Measurements from ENCODE around the gene SPECC1L.
A peak's percentile ranks its signal among the peaks of the same experiment; 100 is the strongest.

The SPECC1L gene

GRCh38 chr22:24386937-24387471, 116.4 kb downstream of the SPECC1L start:
- DNase-seq (ENCODE audit: low read depth in 2 of 2) = peak in 1 of 2 donors; percentile 46
- H3K4me3 ChIP-seq (replicated peaks in 1 of 2; ENCODE audit: low read depth in 2 of 2, low read length in 2 of 2) = no peak overlapping the region
- no peak for TF ChIP-seq CTCF (IDR thresholded peaks at IDR 0.05; ENCODE audit: low read depth, low read length)

- DNase-seq (ENCODE audit: low read depth in 2 of 2) = no peak
- no peak for TF ChIP-seq CTCF (IDR thresholded peaks at IDR 0.05; ENCODE audit: low read depth, low read length)
These were observed 119.0 kb downstream of the SPECC1L start for GRCh38 chr22:24389680-24390079.

GRCh38 chr22:24390156-24390555, 119.5 kb downstream of the SPECC1L start:
- no peak overlapping the region for H3K4me3 ChIP-seq (replicated peaks in 1 of 2; ENCODE audit: low read depth in 2 of 2, low read length in 2 of 2)

More at GRCh38 chr22:24389680-24390079, 119.0 kb downstream of the SPECC1L start:
- H3K4me3 ChIP-seq (replicated peaks in 1 of 2; ENCODE audit: low read depth in 2 of 2, low read length in 2 of 2) = no peak overlapping the region

GRCh38 chr22:24390576-24390975, 119.9 kb downstream of the SPECC1L start:
- H3K4me3 ChIP-seq (replicated peaks in 1 of 2; ENCODE audit: low read depth in 2 of 2, low read length in 2 of 2) = no peak overlapping the region
- TF ChIP-seq CTCF (IDR thresholded peaks at IDR 0.05; ENCODE audit: low read depth, low read length) = no peak
- DNase-seq (ENCODE audit: low read depth in 2 of 2) = peak; percentile 83

More at GRCh38 chr22:24390156-24390555, 119.5 kb downstream of the SPECC1L start:
- no peak for DNase-seq (ENCODE audit: low read depth in 2 of 2)
- TF ChIP-seq CTCF (IDR thresholded peaks at IDR 0.05; ENCODE audit: low read depth, low read length) = no peak

- no peak overlapping the region for H3K4me3 ChIP-seq (replicated peaks in 1 of 2; ENCODE audit: low read depth in 2 of 2, low read length in 2 of 2)
- TF ChIP-seq CTCF (IDR thresholded peaks at IDR 0.05; ENCODE audit: low read depth, low read length) = no peak
- DNase-seq (ENCODE audit: low read depth in 2 of 2) = peak; percentile 70 to 86
These were observed 121.2 kb downstream of the SPECC1L start for GRCh38 chr22:24391836-24392217.

GRCh38 chr22:24392218-24392931, 121.7 kb downstream of the SPECC1L start:
- TF ChIP-seq CTCF (IDR thresholded peaks at IDR 0.05; ENCODE audit: low read depth, low read length) = no peak
- H3K4me3 ChIP-seq (replicated peaks in 1 of 2; ENCODE audit: low read depth in 2 of 2, low read length in 2 of 2) = no peak overlapping the region
- no peak for DNase-seq (ENCODE audit: low read depth in 2 of 2)

Measured in cardiac fibroblast (primary cell).